A549 (cell line): Measurements from ENCODE around the gene SEMA3A. TPM values are rescaled to one million over a fixed set of nuclear protein-coding genes. Genes with fewer than 3 reads are reported as not detected.

Experiments used
- ATAC-seq, 2 experiments: fragments of 200-7000 bp in 1 of 2; fragments of >200 bp in 1 of 2; cut with Nextera tagmentation in 1 of 2; cut with Tn5 transposase in 1 of 2; 3 replicates each; pipeline versions ENCODE4 v1.8.0 to v1.9.1; 2018 to 2020; ENCODE audit warnings: mild to moderate bottlenecking in 1 of 2, moderate library complexity in 1 of 2
- CTCF ChIA-PET: fragments of 300-600 bp; sonication (Branson Sonifier 250); formaldehyde crosslinking; extraction: SDS; loops from one replicate; lab custom pipeline; 2021; ENCODE audit warnings: antibody characterized with exemption, inconsistent platforms; lab: Yijun Ruan, JAX
- POLR2A ChIA-PET: fragments of 350-600 bp; formaldehyde crosslinking; extraction: SDS; loops from one replicate; lab custom pipeline; 2021; ENCODE audit warnings: antibody characterized with exemption, inconsistent platforms; lab: Yijun Ruan, JAX
- DNase-seq, 2 experiments: peaks; one replicate each; pipeline versions ENCODE4 v3.0.0 to v3.0.0-alpha.2; 2011 to 2016; ENCODE audit warnings: low read depth in 1 of 2, low spot score in 1 of 2
- FAIRE-seq: peaks from 2 replicates; lab custom pipeline; 2011; peaks lifted over from hg19 to GRCh38; lab: Jason Lieb, UNC
- H3K27ac ChIP-seq, 2 experiments: fragments of >200 bp; sonication (Bioruptor Twin); formaldehyde crosslinking; 3 replicates each; pipeline ENCODE4 v1.5.1; 2016 to 2017
- H3K4me1 ChIP-seq: fragments of >200 bp; sonication (Bioruptor Twin); formaldehyde crosslinking; 3 replicates; pipeline ENCODE4 v1.6.1; 2016
- H3K4me2 ChIP-seq: fragments of >200 bp; sonication (Bioruptor Twin); formaldehyde crosslinking; 3 replicates; pipeline ENCODE4 v1.6.1; 2016
- H3K4me3 ChIP-seq: fragments of >200 bp; sonication (Bioruptor Twin); formaldehyde crosslinking; 3 replicates; pipeline ENCODE4 v1.5.1; 2016
- H3K9me3 ChIP-seq: fragments of >200 bp; sonication (Bioruptor Twin); formaldehyde crosslinking; 3 replicates; pipeline ENCODE4 v1.6.1; 2016
- BCL3 ChIP-seq: fragments of >200 bp; sonication (Bioruptor Twin); formaldehyde crosslinking; IDR thresholded peaks from 3 replicates; pipeline ENCODE4 v1.6.1; 2016
- CBX2 ChIP-seq: fragments of 200-600 bp; sonication (generic); IDR thresholded peaks from 2 replicates; pipeline ENCODE4 v1.6.1; 2016; ENCODE audit warnings: low read depth, mild to moderate bottlenecking, borderline replicate concordance
- CBX8 ChIP-seq: fragments of 200-600 bp; sonication (generic); IDR thresholded peaks from 2 replicates; pipeline ENCODE4 v1.6.1; 2016
- CHD4 ChIP-seq: fragments of 200-600 bp; sonication (generic); IDR thresholded peaks from 2 replicates; pipeline ENCODE4 v1.6.1; 2016; ENCODE audit warnings: antibody characterized with exemption, mild to moderate bottlenecking, borderline replicate concordance
- EHF ChIP-seq: fragments of 250-450 bp; sonication (Bioruptor Pico); IDR thresholded peaks from 2 replicates; pipeline ENCODE4 v1.5.0; 2020; ENCODE audit warnings: mild to moderate bottlenecking
- EHMT2 ChIP-seq: fragments of 200-600 bp; sonication (generic); IDR thresholded peaks from 2 replicates; pipeline ENCODE4 v1.6.1; 2016; ENCODE audit warnings: antibody characterized with exemption, low read depth, mild to moderate bottlenecking, moderate library complexity
- ESRRA ChIP-seq: fragments of 150-350 bp; IDR thresholded peaks from 2 replicates; pipeline ENCODE4 v1.6.1; 2014; ENCODE audit warnings: mild to moderate bottlenecking, low read length, borderline replicate concordance
- FOXS1 ChIP-seq: fragments of 250-450 bp; sonication (Bioruptor Pico); IDR thresholded peaks from 2 replicates; pipeline ENCODE4 v1.5.0; 2020; ENCODE audit warnings: mild to moderate bottlenecking, moderate library complexity
- GATA3 ChIP-seq: IDR thresholded peaks from 2 replicates; pipeline ENCODE4 v1.6.1; 2012; ENCODE audit warnings: borderline replicate concordance
- HMGXB4 ChIP-seq: fragments of 250-450 bp; sonication (Bioruptor Pico); IDR thresholded peaks from 2 replicates; pipeline ENCODE4 v1.5.0; 2021; ENCODE audit warnings: mild to moderate bottlenecking, moderate library complexity, borderline replicate concordance
- MAFK ChIP-seq: fragments of 450-650 bp; IDR thresholded peaks from 2 replicates; pipeline ENCODE4 v1.6.1; 2014; ENCODE audit not compliant: partially characterized antibody
- MAZ ChIP-seq: fragments of 150-350 bp; IDR thresholded peaks from 2 replicates; pipeline ENCODE4 v1.6.1; 2014; ENCODE audit warnings: antibody characterized with exemption, low read depth, low read length, borderline replicate concordance
- MYC ChIP-seq: IDR thresholded peaks from 2 replicates; pipeline ENCODE4 v1.6.1; 2012; ENCODE audit warnings: mild to moderate bottlenecking, inconsistent platforms, low read length, improper control_type of control experiment, borderline replicate concordance
- NPAS2 ChIP-seq: fragments of 250-450 bp; sonication (Bioruptor Pico); IDR thresholded peaks from 2 replicates; pipeline ENCODE4 v1.8.0; 2022; ENCODE audit warnings: mild to moderate bottlenecking, moderate library complexity, borderline replicate concordance
- RARB ChIP-seq: fragments of 250-450 bp; sonication (Bioruptor Pico); IDR thresholded peaks from 2 replicates; pipeline ENCODE4 v1.8.0; 2021; ENCODE audit warnings: mild to moderate bottlenecking, moderate library complexity
- SMC3 ChIP-seq: fragments of >200 bp; sonication (Bioruptor Twin); formaldehyde crosslinking; IDR thresholded peaks from 3 replicates; pipeline ENCODE4 v1.6.1; 2018; ENCODE audit warnings: inconsistent platforms
- TP53 ChIP-seq: fragments of 250-450 bp; sonication (Bioruptor Pico); IDR thresholded peaks from 2 replicates; pipeline ENCODE4 v1.5.0; 2021; ENCODE audit warnings: mild to moderate bottlenecking, moderate library complexity
- ZSCAN20 ChIP-seq: fragments of 250-450 bp; sonication (Bioruptor Pico); IDR thresholded peaks from 2 replicates; pipeline ENCODE4 v1.8.0; 2022; ENCODE audit warnings: mild to moderate bottlenecking, moderate library complexity
- polyA plus RNA-seq, 4 experiments: library from polyadenylated mRNA; depleted of rRNA in 3 of 4; stranded (reverse); fragments of >200 nt; fragmentation: RNase III in 1 of 4; extraction: RNeasy Plus Mini Kit Qiagen cat#74134 plus additional on column Dnase treatment in 1 of 4; gene quantifications; 2 replicates in 3 of 4; 3 replicates in 1 of 4; pipeline ENCODE4 v1.2.3, GENCODE V29; 2011 to 2017
- TF ChIP-seq, protein P1 (sequence below): fragments of 450-650 bp; IDR thresholded peaks from 2 replicates; pipeline ENCODE4 v1.6.1; 2014; ENCODE audit warnings: antibody characterized with exemption

Gene SEMA3A
- polyA plus RNA-seq, 2 of the 4 experiments (the other 2 are of a cell fraction): 3.6 to 19.1 TPM

GRCh38 chr7:83976302-83976701 is 218.3 kb downstream of the SEMA3A start (continued):
- TF ChIP-seq, protein P1, sequence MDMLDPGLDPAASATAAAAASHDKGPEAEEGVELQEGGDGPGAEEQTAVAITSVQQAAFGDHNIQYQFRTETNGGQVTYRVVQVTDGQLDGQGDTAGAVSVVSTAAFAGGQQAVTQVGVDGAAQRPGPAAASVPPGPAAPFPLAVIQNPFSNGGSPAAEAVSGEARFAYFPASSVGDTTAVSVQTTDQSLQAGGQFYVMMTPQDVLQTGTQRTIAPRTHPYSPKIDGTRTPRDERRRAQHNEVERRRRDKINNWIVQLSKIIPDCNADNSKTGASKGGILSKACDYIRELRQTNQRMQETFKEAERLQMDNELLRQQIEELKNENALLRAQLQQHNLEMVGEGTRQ: no peak
- TF ChIP-seq, all 56 proteins: peak for 3

- Histone ChIP-seq H3K4me1 (no peaks in the 10 kb centered on the region), H3K9me3 (no peaks in the 10 kb centered on the region), H3K4me2 (no peak overlapping the region), H3K27ac (no peak overlapping the region), H3K4me3 (no peak overlapping the region)
- FAIRE-seq: no peak
- no peak for DNase-seq
- CTCF ChIA-PET: interaction anchor here (3.5 kb wide), 1 partner anchor 34 kb away, joined by 14 read pairs; no protein-coding TSS in a partner anchor
- ATAC-seq: no peak
- TF ChIP-seq CBX2 (no peak), MYC (no peak), NPAS2 (CRISPR knock-in tag) (no peak), EHF (CRISPR knock-in tag) (no peak), MAFK (no peak)
- TF ChIP-seq, protein P1: no peak
- POLR2A ChIA-PET: no interaction called here
Measured at GRCh38 chr7:83970081-83970480, 224.5 kb downstream of the SEMA3A start.

- FAIRE-seq (peak; percentile 28), ATAC-seq (no peak)
- Histone ChIP-seq H3K9me3 (no peaks in the 10 kb centered on the region), H3K4me1 (no peaks in the 10 kb centered on the region), H3K4me2 (no peak overlapping the region), H3K27ac (no peak overlapping the region)
- POLR2A ChIA-PET: no interaction called here
- CTCF ChIA-PET: interaction anchor here (2.4 kb wide), 1 partner anchor 28 kb away, joined by 15 read pairs; no protein-coding TSS in a partner anchor
- TF ChIP-seq CBX8 (no peak), RARB (CRISPR knock-in tag) (no peak), MAFK (no peak), CHD4 (no peak), SMC3 (no peak), ZSCAN20 (CRISPR knock-in tag) (no peak), EHMT2 (no peak), BCL3 (no peak), HMGXB4 (CRISPR knock-in tag) (no peak), MAZ (no peak), ESRRA (no peak), GATA3 (no peak), FOXS1 (CRISPR knock-in tag) (no peak), TP53 (CRISPR knock-in tag) (no peak)
- TF ChIP-seq, all 56 proteins: peak for 0
- DNase-seq: no peak
- no peak overlapping the region for H3K4me3 ChIP-seq
Measured at GRCh38 chr7:83964318-83964717, 230.3 kb downstream of the SEMA3A start.
